DOHH2 (cell line): Measurements from ENCODE around the gene HMX3.
A peak's percentile ranks its signal among the peaks of the same experiment; 100 is the strongest.

Experiments used
- H3F3A ChIP-seq: fragments of 200-600 bp; sonication (generic), shearing (Covaris generic); 2 replicates; pipeline ENCODE4 v1.6.0; 2016; ENCODE audit warnings: antibody characterized with exemption, mild to moderate bottlenecking; ENCODE audit not compliant: control insufficient read depth, insufficient read depth
- H3K27ac ChIP-seq: fragments of 200-600 bp; sonication (generic); 2 replicates; pipeline ENCODE4 v1.5.1; 2014; ENCODE audit warnings: low read depth, mild to moderate bottlenecking, low read length, moderate library complexity
- H3K27me3 ChIP-seq: fragments of 200-600 bp; sonication (generic); 2 replicates; pipeline ENCODE4 v1.6.1; 2014; ENCODE audit warnings: mild to moderate bottlenecking, low read length, mixed read lengths; ENCODE audit not compliant: control insufficient read depth
- H3K36me3 ChIP-seq: fragments of 200-600 bp; sonication (generic); 2 replicates; pipeline ENCODE4 v1.6.1; 2014; ENCODE audit warnings: mild to moderate bottlenecking, low read length, moderate library complexity, mixed read lengths; ENCODE audit not compliant: control insufficient read depth
- H3K4me1 ChIP-seq: fragments of 200-600 bp; sonication (generic); 2 replicates; pipeline ENCODE4 v1.6.1; 2014; ENCODE audit warnings: mild to moderate bottlenecking, low read length, mixed read lengths; ENCODE audit not compliant: control insufficient read depth
- H3K4me2 ChIP-seq: fragments of 200-600 bp; sonication (generic); 2 replicates; pipeline ENCODE4 v1.6.0; 2014; ENCODE audit warnings: mild to moderate bottlenecking, low read length, moderate library complexity
- H3K4me3 ChIP-seq: fragments of 200-600 bp; sonication (generic); 2 replicates; pipeline ENCODE4 v1.5.1; 2014; ENCODE audit warnings: mild to moderate bottlenecking, low read length, mixed read lengths
- H3K79me2 ChIP-seq: fragments of 200-600 bp; sonication (generic); 2 replicates; pipeline ENCODE4 v1.6.1; 2014; ENCODE audit warnings: mild to moderate bottlenecking, low read length, mixed read lengths; ENCODE audit not compliant: control insufficient read depth
- H3K9me2 ChIP-seq: fragments of 200-600 bp; sonication (generic); replicated peaks from 2 replicates; pipeline ENCODE4 v1.6.1; 2014; ENCODE audit warnings: mild to moderate bottlenecking, low read length, mixed read lengths; ENCODE audit not compliant: control insufficient read depth
- H3K9me3 ChIP-seq: fragments of 200-600 bp; sonication (generic); 2 replicates; pipeline ENCODE4 v1.6.1; 2014; ENCODE audit warnings: antibody characterized with exemption, low read length, mixed read lengths; ENCODE audit not compliant: control insufficient read depth, insufficient read depth
- H4K20me1 ChIP-seq: fragments of 200-600 bp; sonication (generic); 2 replicates; pipeline ENCODE4 v1.6.0; 2014; ENCODE audit warnings: low read depth, mild to moderate bottlenecking, antibody characterized with exemption, low read length, moderate library complexity; ENCODE audit not compliant: control insufficient read depth, insufficient read depth
- EZH2phosphoT487 ChIP-seq: fragments of 200-600 bp; sonication (generic); IDR thresholded peaks from 2 replicates; pipeline ENCODE4 v1.6.1; 2017; ENCODE audit warnings: borderline replicate concordance, mild to moderate bottlenecking, antibody characterized with exemption, low read length, moderate library complexity, mixed read lengths
- TF ChIP-seq, protein P1 (sequence below): fragments of 200-600 bp; sonication (generic); IDR thresholded peaks from one replicate; pipeline ENCODE4 v1.5.1; 2014; ENCODE audit warnings: antibody characterized with exemption, mild to moderate bottlenecking, low read depth, low read length; ENCODE audit not compliant: poor library complexity, severe bottlenecking

HMX3 gene

DNA sequence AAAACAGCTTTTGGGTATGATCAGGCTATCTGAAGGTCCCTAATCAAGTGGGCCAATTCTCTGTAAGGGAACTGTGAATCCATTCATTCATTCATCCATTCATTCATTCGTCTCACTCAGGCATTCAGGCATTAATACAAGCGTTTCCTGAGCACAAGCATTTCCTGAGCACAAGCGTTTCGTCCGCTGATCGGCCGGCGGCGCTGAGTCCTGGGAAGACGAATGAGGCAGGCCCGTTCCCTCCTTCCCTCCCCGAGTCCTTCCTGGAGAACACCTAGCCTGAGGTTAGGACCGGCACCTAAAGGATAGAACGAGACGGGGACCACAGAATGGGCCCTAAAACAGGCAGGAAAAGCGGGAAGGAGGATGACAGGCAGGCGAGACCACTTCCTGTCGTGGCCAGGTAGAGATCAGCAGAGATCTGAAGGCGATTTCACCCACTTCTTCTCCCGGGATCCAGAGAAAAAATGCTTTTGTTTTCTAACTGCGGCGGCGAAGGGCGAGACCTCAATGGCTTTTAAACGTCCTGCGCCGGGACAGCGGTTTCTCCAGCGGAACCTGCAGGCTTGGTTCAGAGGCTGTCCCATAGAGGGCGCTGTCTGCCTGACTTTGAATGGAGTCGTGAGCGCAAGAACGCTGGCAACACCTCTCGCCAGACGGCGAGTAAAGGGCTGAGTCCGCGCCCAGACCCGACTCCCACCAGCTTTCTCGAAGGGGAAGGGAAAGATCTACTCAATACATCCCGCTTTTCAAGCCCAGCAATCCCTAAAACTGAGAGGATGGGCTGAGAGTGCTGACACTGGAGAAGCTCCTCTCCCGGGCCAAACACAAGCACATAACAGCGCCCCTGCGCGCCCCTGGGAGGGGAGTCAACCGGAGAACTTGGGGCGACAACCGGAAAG, 2.9 kb upstream of the HMX3 start:
- peak overlapping the region; percentile 44 for H3K4me3 ChIP-seq
- TF ChIP-seq, protein P1, sequence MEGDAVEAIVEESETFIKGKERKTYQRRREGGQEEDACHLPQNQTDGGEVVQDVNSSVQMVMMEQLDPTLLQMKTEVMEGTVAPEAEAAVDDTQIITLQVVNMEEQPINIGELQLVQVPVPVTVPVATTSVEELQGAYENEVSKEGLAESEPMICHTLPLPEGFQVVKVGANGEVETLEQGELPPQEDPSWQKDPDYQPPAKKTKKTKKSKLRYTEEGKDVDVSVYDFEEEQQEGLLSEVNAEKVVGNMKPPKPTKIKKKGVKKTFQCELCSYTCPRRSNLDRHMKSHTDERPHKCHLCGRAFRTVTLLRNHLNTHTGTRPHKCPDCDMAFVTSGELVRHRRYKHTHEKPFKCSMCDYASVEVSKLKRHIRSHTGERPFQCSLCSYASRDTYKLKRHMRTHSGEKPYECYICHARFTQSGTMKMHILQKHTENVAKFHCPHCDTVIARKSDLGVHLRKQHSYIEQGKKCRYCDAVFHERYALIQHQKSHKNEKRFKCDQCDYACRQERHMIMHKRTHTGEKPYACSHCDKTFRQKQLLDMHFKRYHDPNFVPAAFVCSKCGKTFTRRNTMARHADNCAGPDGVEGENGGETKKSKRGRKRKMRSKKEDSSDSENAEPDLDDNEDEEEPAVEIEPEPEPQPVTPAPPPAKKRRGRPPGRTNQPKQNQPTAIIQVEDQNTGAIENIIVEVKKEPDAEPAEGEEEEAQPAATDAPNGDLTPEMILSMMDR, result peak; percentile 85
- TF ChIP-seq EZH2phosphoT487, result no peak
- no peaks in the 10 kb centered on the region for H3F3A ChIP-seq
- H4K20me1 ChIP-seq, result no peaks in the 10 kb centered on the region
- H3K9me3 ChIP-seq, result no peaks in the 10 kb centered on the region
- H3K4me2 ChIP-seq, result peak overlapping the region; percentile 68
- H3K27ac ChIP-seq, result no peak overlapping the region
- H3K4me1 ChIP-seq, result peaks cover 10% of the 10 kb centered on the region
- H3K9me2 ChIP-seq, result no peaks in the 10 kb centered on the region
- H3K36me3 ChIP-seq, result no peaks in the 10 kb centered on the region
- no peaks in the 10 kb centered on the region for H3K79me2 ChIP-seq
- peaks cover 58% of the 10 kb centered on the region for H3K27me3 ChIP-seq

DNA sequence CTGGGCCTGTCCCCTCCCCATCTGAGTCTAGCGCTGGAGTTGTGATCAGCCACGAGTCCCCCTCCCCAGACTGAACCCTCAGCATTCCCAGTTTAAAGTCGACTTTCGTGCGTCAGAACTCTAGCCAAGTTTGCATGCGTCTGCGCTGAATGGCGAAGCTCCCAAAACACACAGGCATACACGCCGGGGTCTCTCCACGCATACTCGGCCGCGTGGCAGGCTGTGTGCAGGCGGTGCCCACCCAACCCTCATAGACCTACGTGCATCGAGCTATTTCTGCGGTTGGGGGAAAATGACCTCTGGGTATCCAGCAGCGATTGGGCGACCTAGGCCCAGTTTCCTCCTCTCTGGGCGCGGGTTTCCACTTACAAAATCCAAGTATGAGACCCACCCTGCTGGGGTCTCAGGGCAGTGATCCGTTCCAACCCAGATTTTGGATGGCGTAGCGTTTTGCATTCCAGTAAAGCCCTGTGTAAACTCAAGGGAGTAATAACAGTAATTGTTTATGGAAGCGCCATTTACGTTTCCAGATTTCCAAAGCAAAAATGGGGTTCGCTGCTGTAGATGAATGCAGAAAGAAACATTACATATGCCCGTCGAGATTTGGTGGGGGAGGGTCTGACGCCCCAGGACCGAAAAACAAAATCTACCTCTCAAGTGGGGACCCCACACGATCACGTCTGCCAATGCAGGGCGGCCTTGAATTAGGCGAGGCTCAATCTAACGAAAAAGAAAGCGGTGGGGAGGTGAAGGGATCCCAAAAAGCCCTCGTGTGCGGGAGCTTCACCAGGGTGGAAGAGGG, 2.0 kb upstream of the HMX3 start:
- TF ChIP-seq EZH2phosphoT487, result no peak
- TF ChIP-seq, protein P1, result no peak
- H3K27ac ChIP-seq, result no peak overlapping the region
- no peaks in the 10 kb centered on the region for H3K9me2 ChIP-seq
- H3K36me3 ChIP-seq, result no peaks in the 10 kb centered on the region
- no peaks in the 10 kb centered on the region for H3K79me2 ChIP-seq
- H3F3A ChIP-seq, result no peaks in the 10 kb centered on the region
- H4K20me1 ChIP-seq, result no peaks in the 10 kb centered on the region
- peaks cover 50% of the 10 kb centered on the region for H3K27me3 ChIP-seq
- H3K9me3 ChIP-seq, result no peaks in the 10 kb centered on the region
- peak overlapping the region; percentile 68 for H3K4me2 ChIP-seq
- H3K4me1 ChIP-seq, result peaks cover 10% of the 10 kb centered on the region
- H3K4me3 ChIP-seq, result peak overlapping the region; percentile 44

DNA sequence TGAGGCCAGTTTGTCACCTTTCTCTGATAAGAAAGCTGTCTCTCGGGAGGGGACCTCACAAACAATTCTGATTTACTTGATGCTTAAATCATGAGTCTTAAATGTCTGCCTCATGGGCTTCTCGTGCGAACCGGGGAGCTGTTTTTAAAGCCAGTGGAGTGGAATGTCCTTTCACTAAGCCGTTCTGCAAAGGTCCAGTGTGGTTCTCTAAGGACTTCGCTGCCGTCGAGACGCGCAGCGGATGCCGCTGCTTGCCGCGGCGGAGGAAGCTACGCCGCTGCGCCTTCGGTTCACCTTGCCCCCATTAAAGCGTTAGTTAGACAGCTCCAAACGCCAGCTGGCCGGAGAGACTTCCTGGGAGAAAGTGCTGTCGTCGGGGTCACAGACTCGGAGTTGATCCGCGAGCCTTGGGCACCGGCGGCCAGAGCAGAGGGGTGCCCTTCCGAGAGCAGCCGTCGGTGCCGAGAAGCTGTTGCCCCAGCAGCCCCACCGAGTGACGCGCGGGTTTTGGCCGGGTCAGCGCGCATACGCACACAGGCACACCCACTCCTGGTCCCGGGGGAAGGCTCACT, 1.3 kb upstream of the HMX3 start:
- H3K9me2 ChIP-seq, result no peaks in the 10 kb centered on the region
- H3K4me1 ChIP-seq, result peaks cover 10% of the 10 kb centered on the region
- H3K4me3 ChIP-seq, result no peak overlapping the region
- H3K36me3 ChIP-seq, result no peaks in the 10 kb centered on the region
- no peaks in the 10 kb centered on the region for H4K20me1 ChIP-seq
- H3K4me2 ChIP-seq, result no peak overlapping the region
- TF ChIP-seq EZH2phosphoT487, result no peak
- TF ChIP-seq, protein P1, result no peak
- no peaks in the 10 kb centered on the region for H3F3A ChIP-seq
- H3K9me3 ChIP-seq, result no peaks in the 10 kb centered on the region
- peaks cover 53% of the 10 kb centered on the region for H3K27me3 ChIP-seq
- H3K27ac ChIP-seq, result no peak overlapping the region
- no peaks in the 10 kb centered on the region for H3K79me2 ChIP-seq
